GM21723 (cell line): ENCODE results near the gene ZNF776.
"Not testable (repeated sequence)": the region's sequence is repeated elsewhere in the genome, so short reads cannot be mapped to it uniquely, and the experiment has no call there.

Source experiments
- ATAC-seq: cut with Tn5 transposase; IDR thresholded peaks from one replicate; pipeline ENCODE4 v1.9.1; 2021; ENCODE audit warnings: mild to moderate bottlenecking, moderate library complexity; ENCODE audit not compliant: unreplicated experiment

ZNF776 gene

DNA sequence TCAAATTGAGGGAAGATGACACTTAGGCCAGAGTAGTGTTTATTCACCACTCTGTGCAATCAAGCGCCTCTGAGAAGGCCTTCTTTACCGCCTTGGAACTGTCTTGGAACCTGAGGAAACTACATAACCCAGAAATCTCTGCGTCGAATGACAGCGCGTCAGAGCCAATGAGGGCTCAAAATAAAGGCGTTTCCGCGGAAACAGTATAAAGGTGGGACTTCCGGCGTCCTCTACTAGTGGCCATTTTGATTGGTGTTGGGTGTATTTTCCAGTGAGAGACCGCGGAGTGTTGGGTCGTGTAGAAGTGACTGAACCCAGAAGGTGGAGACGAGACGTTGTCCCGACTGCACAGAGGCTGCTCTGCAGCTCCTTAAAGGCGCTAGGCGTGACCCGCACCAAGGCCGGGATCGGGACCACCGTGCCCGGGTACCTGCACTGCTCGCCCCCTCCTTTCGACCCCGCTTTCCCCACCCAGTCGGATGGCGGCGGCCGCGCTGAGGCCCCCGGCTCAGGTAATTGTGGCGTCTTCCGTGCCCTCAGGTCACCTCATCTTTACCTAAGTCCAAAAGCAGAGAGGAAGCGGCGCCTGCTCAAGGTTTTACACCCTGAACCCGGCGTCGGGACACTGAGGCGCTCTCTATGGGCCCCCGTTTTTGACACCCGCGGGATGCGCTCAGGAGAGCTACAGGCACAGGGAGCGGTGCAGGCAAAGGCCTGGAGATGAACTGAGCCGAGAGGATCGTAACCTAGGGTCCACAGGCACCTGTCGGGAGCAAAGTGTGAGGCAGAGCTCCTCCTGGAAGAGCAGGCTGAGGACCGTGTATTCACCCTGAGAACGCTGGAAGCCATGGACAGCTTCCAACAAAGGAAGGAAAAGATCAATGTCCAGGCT is at the start of gene ZNF776:
Gene ZNF776 (plus strand): TSS at position 236 of the 892 bp plus-strand sequence. CDS start 244 bp downstream, at position 480.
- ATAC-seq = peak; percentile 97

DNA sequence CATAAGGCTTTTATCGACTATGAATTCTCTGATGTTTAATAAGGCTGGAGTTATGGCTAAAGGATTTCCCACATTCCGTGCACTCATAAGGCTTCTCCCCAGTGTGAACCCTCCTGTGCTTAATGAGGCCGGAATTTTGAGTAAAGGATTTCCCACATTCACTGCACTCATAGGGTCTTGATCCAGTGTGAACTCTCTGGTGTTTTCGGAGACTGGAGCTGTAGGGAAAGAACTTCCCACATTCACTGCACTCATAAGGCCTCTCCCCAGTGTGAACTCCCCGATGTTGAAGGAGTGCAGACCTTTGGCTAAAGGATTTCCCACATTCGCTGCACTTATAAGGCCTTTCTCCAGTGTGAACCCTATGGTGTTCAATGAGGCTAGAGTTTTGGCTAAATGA is 45.0 kb upstream of the ZNF776 start:
- ATAC-seq = no peak

DNA sequence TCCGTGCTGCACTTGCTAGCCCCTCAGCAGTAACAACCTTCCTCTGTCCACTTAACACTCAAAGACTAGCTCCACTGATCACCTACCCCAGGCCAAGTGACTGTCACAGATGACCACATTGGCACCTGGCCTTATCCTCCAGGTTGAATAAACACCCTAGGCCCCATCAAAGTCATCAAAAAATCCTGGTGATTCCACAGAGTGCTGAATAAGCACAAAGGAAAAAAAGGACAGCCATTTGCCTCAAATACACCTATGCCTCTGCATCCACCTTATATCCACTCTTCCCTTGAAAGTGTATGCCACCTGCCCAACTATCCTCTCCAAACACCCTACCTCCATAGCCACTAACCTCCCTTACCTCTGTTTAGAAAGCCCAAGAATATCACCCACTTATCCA is 40.3 kb upstream of the ZNF776 start:
- no peak for ATAC-seq

DNA sequence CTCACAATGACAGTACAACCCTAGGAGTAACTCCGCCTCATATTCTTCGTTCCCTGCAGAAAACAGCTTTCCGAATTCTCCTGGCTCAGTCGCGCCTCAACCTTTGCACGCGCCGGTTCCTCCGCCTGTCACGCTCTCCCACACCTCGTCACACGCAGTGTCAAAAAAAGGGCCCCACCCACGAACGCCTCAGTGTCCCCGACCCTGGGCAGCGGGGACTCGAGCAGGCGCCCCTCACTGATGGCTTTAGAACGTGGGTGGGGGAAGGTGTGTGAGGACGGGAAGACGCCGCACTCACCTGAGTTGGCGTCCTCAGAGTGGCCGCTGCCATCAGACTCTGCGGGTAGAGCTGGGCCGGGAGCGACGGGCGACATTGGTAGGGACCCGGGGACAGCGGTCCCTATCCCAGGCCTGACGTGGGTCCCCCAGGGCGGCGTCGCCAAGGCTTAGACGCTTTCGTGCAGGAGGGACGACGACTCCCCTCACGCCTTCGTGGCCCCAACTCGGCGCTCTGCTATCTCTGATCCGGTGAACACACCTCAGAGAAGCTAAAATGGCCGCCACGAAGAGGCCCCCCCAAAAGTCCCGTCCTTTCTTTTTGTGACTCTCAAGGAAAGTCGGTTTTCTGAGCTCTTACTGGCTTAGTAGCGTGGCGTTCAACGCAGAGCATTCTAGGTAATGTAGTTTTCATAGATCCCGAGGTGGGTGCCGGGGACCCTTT is 37.8 kb upstream of the ZNF776 start, which contains the start of gene ZNF154:
Gene ZNF154 (minus strand): TSS at position 564 of the 721 bp plus-strand sequence. CDS start 233 bp downstream, at position 331.
- ATAC-seq = no peak

DNA sequence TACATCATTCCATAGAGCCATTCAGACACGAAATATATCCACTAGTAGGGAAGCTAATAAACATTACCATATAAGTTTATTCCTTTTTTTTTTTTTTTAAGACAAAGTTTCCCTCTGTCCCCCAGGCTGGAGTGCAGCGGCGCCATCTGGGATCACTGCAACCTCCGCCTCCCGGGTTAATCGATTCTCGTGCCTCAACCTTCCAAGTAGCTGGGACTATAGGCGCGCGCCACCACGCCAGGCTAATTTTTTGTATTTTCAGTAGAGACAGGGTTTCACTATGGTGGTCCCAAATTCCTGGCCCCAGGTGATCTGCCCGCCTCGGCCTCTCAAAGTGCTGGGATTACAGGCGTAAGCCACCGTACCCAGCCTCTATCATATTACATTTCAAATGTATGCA is 37.0 kb upstream of the ZNF776 start:
- no peak for ATAC-seq

DNA sequence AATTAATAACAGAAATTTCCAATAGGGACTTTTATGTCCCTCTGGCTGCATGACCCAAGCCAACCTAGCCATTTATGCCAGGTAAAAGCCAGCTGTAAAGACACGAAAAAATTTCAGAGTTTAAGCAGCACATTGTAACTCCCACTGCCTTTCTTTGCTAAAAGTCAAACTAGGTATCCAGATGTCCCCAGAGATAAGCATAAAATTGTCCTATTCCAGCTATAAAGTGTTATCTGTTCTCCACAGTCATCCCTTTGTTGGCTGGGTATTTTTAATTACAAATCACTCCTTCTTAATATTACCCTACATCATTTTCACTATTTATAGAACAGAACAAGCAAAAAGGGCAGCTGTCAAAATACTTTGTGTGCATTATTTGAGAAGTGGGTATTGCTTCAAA is 34.4 kb upstream of the ZNF776 start:
- no peak for ATAC-seq

DNA sequence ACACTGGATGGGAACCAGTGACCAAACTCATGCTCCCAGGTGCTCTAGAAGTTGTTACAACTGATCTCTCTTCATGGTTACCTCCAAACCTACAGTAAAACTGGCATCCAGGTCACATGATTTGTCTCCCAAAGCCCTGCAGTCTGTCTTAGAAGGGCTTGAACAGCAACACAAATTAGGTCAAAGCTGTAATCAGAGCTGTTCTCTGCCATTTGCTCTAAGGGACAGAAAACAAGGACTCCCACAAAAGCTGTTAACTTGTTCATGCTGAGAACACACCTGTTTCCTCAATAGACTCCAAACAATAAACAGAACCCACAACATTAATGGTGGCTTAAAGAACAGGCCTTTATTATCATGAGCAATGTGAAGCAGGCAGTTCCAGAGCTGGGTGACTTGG is 27.2 kb upstream of the ZNF776 start:
- no peak for ATAC-seq

DNA sequence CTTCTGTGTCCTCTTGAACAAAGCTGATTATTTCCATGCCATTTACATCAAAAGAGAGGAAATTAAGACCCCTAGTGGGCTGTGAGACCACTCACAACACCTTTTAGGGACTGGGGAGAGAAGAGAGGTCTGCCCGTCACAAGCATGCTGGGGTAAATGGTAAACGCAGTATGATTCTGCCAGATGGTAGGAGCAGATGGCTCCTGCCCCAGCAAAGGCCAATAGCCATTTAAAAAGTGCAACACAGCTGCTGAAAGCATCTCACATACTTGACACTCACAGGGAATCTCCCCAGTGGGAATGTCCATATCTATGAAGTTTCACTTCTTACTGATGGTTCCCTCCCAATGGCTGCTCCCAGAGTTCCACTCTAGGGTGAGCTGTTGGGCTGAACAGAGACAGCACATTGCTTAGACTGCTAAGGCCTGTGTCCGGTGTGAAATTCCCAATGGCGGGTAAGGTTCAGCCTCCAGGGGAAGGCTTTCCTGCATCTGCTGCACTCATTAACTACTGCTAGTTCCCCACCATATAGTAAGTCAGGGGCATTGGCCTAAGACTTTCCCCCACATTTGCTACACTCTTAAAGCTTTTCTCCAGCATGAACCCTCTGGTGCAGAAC is 26.6 kb upstream of the ZNF776 start:
- ATAC-seq = no peak

DNA sequence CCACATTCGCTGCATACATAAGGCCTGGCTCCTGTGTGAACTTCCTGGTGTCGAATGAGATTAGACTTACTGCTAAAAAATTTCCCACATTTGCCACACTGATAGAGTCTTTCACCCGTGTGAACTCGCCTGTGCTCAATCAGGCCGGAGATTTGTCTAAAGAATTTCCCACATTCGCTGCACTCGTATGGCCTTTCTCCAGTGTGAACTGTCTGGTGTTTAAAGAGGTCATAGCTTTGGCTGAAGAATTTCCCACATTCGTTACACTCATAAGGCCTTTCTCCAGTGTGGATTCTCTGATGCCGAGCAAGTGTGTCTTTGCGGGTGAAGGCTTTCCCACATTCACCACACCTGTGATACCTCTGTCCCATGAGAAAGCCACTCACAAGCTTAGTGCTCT is 25.7 kb upstream of the ZNF776 start:
- no peak for ATAC-seq

DNA sequence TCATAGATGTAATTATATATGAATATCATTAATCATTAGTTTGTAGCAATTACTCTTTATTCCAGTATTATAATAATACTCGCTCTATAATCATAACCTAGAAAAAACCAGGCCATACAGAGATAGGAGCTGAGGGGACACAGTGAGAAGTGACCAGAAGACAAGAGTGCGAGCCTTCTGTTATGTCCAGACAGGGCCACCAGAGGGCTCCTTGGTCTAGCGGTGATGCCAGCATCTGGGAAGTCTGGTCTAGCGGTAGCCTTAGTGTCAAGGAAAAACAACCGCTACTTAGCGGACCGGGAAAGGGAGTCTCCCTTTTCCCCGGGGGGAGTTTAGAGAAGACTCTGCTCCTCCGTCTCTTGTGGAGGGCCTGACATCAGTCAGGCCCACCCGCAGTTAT is 8.3 kb upstream of the ZNF776 start:
- ATAC-seq = not testable (repeated sequence)

DNA sequence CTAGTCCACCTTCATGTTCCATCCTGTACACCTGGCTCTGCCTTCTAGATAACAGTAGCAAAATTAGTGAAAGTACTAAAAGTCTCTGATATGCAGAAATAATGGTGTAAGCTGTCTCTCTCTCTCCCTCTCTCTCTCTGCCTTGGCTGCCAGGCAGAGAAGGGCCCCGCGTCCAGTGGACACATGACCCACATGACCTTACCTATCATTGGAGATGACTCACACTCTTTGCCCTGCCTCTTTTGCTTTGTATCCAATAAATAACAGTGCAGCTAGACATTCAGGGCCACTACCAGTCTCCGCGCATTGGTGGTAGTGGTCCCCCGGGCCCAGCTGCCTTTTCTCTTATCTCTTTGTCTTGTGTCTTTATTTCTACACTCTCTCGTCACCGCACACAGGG is 7.8 kb upstream of the ZNF776 start:
- ATAC-seq = not testable (repeated sequence)

DNA sequence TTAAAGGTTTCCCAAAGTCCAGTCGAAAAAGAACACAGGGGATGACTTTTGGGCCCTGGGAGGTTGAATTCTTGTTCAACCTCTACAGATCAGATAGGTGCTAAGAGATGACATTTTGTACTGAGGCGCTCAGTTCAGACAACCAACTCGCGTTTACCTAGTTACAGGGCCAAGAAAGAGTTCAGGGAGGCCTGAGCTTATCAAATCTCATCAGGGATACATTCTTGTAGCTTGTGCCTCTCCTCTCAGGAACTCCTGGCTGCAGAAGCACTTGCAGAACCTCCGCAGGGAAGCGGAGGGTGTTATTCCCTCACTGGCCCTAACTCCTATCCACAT is 825 bp downstream of the ZNF776 start:
- no peak for ATAC-seq

DNA sequence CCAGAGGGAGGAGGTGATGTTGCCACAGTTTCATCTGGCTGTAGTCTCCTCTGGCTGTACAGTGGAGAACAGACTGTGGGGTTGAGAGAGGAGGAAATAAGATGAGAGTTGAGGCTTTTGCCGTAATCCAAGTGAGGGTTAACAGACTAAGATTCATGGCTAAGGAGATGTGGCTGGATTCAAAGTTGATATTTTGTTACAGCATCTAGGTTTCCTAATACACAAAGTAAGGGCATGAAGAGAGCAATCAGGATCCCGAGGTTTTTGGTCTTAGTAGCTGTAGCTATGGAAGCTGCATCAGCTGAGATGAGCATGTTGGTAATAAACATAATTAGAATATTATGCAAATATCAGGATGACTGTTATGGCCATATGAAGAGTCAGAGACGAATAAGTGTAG is 1.4 kb downstream of the ZNF776 start:
- ATAC-seq = no peak

DNA sequence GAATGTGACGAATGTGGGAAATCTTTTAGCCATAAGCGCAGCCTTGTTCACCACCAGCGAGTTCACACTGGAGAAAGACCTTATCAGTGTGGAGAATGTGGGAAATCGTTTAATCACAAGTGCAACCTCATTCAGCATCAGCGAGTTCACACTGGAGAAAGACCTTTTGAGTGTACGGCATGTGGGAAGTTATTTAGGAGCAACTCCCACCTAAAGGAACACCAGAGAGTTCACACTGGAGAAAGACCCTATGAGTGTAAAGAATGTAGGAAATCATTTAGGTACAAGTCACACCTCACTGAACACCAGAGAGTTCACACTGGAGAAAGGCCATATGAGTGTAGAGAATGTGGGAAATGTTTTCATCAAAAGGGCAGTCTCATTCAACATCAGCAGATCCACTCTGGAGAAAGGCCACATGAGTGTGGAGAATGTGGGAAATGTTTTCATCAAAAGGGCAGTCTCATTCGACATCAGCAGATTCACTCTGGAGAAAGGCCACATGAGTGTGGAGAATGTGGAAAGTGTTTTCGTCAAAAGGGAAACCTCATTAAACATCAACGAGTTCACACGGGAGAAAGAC is 7.6 kb downstream of the ZNF776 start:
- ATAC-seq = no peak

DNA sequence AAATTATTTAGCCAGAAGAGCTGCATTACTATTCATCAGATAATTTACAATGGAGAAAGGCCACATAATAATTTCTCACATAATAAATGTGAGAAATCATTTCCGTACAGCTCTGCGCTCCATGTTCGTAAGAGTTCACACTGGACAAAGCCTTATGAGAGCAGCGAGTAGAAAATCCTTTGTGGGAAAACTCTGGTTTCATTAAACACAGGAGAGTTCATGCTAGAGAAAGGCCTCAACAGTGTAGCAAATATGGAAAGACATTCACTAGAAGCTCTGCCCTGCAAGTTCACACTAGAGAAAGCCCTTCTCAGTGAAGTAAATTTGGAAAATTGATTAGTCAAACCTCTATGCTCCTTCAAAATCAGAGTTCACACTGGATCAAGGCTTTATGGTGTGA is 8.4 kb downstream of the ZNF776 start:
- no peak for ATAC-seq

DNA sequence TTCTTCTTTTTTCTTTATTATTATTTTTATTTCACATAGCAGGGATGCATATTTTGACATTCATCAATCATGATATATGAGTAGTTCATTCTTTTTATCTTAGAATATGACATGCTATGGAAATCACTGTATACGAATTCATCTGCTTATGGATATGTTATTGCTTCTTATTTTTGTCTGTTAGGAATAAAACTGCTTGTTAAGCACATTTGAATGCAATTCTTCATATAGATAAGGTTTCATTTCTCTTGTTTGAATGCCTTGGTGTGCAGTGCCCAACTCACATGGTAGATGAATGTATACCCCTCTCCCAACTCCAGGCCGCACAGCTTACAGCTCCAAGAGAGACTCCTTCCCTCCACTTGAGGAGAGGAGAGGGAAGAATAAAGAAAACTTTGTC is 11.3 kb downstream of the ZNF776 start:
- no peak for ATAC-seq

DNA sequence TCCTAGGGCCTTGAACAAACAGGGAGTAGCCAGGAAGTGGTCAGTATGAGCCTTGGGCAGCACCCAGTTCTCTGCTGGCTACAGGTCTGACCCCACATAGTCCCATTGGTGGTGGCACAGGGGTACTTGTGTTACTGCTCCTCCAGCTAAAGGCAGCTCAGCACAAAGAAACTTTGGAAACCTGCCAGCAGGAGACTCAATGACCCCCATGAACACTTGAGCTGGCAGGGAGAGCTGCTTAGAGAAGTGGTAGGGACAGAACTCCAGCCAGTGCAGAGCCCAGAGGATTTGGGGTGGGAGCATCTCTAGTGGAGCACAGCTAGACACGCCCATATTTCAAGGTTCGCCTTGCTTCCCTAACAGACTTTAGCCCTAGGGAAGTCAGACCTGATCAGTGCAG is 12.5 kb downstream of the ZNF776 start:
- no peak for ATAC-seq

DNA sequence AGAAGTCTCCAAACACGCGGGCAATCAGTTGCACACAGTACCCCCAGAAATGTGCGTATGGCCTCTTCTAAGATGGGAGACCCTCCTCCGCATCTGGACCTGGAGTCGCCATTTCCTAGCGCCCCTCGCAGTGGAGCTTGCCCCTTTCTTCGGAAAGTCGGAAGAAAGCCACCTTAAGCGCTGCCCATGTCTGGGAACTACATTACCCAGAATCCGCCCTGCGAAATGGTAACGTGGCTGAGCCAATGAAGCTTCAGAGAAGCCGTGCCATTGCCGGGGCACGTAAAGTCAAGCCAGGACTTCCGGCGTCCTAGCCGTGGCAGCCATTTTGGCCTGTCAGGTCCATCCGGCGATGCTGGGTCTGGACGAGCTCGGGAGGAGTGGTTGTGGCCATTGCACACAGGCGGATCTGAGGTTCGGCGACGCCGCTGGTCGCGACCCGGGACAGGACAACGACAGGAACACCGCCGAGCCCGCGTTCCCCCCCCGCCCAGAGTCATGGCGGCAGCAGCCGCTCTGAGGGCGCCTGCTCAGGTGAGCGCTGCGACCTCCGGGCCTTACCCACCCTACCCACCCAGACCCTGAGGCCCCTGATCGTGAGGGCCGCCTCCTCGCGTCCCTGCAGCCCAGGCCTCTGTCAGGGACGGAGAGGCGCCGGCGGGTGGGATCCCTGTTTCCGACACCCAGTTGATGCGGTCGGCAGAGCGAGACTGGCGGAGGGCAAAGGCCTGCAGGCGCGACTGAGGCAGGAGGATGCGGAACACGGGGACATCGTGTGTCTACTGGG is 22.9 kb downstream of the ZNF776 start, which contains the start of gene ZNF586:
Gene ZNF586 (plus strand): TSS at position 332 of the 787 bp plus-strand sequence. CDS start 167 bp downstream, at position 499.
- ATAC-seq = peak; percentile 99

DNA sequence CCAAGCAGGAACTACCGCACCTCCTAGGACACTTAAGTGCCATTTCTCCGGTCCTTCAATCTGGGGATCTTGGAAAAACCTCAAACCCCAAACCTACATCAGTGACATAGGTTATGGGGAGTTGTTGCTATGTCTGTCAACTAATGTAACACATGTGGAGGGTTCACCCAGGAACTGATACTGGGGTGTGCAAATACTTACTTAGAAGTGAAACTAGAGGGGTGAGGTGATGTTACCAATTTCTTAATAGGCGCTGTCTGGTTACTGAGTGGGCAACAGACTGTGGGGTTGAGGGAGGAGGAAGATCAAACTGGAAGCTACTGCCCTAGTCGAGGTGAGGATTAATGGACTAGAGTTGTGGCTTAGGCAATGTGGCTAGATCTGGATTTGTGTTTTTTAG is 24.8 kb downstream of the ZNF776 start:
- no peak for ATAC-seq

DNA sequence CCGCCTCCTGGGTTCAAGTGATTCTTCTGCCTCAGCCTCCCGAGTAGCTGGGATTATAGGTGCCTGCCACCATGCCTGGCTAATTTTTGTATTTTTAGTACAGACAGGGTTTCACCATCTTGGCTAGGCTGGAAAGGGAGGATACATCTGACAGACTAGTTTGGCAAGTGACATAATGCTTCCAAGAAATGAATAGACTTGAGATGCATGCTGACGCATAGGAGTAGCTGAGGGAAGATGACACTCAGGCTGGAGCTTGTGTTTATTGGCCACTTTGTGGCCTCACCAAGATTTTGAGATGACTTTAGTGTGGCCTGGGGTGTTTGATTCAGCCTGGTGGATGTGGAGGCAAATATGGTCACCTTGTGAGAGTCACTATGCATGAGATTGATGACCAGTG is 26.9 kb downstream of the ZNF776 start:
- ATAC-seq = no peak
